ENCODE measurements around the gene ABCC1. TPM values are rescaled to one million over a fixed set of nuclear protein-coding genes. Genes with fewer than 3 reads are reported as not detected.
"Not testable (repeated sequence)": the region's sequence is repeated elsewhere in the genome, so short reads cannot be mapped to it uniquely, and the experiment has no call there.

ABCC1 gene
- polyA plus RNA-seq, 1 donor from 2014 or later, result 5.8 TPM

GRCh38 chr16:16143038-16143763 lies 193.8 kb downstream of the ABCC1 start:
- Mint-ChIP-seq H3K9me3 (no peaks in the 10 kb centered on the region), H3K4me3 (peak overlapping the region in 1 of 4 donors; percentile 74), H3K36me3 (peaks cover 7% of the 10 kb centered on the region), H3K27me3 (no peaks in the 10 kb centered on the region), H3K27ac (peak overlapping the region in 2 of 3 donors; percentile 87 to 94), H3K4me1 (peaks cover 6 to 11% (median 8%) of the 10 kb centered on the region in 3 donors)

GRCh38 chr16:16143931-16144330 lies 194.5 kb downstream of the ABCC1 start:
- Mint-ChIP-seq H3K4me3 (no peak overlapping the region), H3K27me3 (no peaks in the 10 kb centered on the region), H3K27ac (peak overlapping the region in 2 of 3 donors; percentile 25 to 94), H3K9me3 (no peaks in the 10 kb centered on the region), H3K4me1 (peaks cover 6 to 11% (median 8%) of the 10 kb centered on the region in 3 donors), H3K36me3 (peaks cover 5% of the 10 kb centered on the region)

GRCh38 chr16:16144416-16144815 lies 195.0 kb downstream of the ABCC1 start:
- H3K27ac Mint-ChIP-seq, result peak overlapping the region in 1 of 3 donors; percentile 25
- H3K27me3 Mint-ChIP-seq, result no peaks in the 10 kb centered on the region
- H3K9me3 Mint-ChIP-seq, result no peaks in the 10 kb centered on the region
- no peak overlapping the region for H3K4me3 Mint-ChIP-seq
- H3K4me1 Mint-ChIP-seq, result peaks cover 6 to 11% (median 8%) of the 10 kb centered on the region in 3 donors
- peaks cover 5% of the 10 kb centered on the region for H3K36me3 Mint-ChIP-seq

- peak overlapping the region in 1 of 3 donors; percentile 39 for H3K27ac Mint-ChIP-seq
- H3K4me3 Mint-ChIP-seq, result peak overlapping the region in 1 of 4 donors; percentile 12
- no peaks in the 10 kb centered on the region for H3K27me3 Mint-ChIP-seq
- no peaks in the 10 kb centered on the region for H3K9me3 Mint-ChIP-seq
- peaks cover 3% of the 10 kb centered on the region for H3K36me3 Mint-ChIP-seq
- H3K4me1 Mint-ChIP-seq, result peaks cover 4 to 11% (median 6%) of the 10 kb centered on the region in 3 donors
Measured at GRCh38 chr16:16145286-16145685, 195.9 kb downstream of the ABCC1 start.

GRCh38 chr16:16146380-16147315 lies 197.2 kb downstream of the ABCC1 start:
- peaks cover 2 to 7% (median 4%) of the 10 kb centered on the region in 3 donors for H3K4me1 Mint-ChIP-seq
- peak overlapping the region in 1 of 4 donors; percentile 12 for H3K4me3 Mint-ChIP-seq
- H3K27ac Mint-ChIP-seq, result no peak overlapping the region
- peaks cover 3% of the 10 kb centered on the region for H3K36me3 Mint-ChIP-seq
- no peaks in the 10 kb centered on the region for H3K27me3 Mint-ChIP-seq
- no peaks in the 10 kb centered on the region for H3K9me3 Mint-ChIP-seq

GRCh38 chr16:16147316-16147999 lies 198.0 kb downstream of the ABCC1 start:
- H3K4me1 Mint-ChIP-seq, result peaks cover under 1 to 7% (median 4%) of the 10 kb centered on the region in 3 donors
- H3K27me3 Mint-ChIP-seq, result no peaks in the 10 kb centered on the region
- no peaks in the 10 kb centered on the region for H3K36me3 Mint-ChIP-seq
- H3K4me3 Mint-ChIP-seq, result no peak overlapping the region
- H3K27ac Mint-ChIP-seq, result no peak overlapping the region
- no peaks in the 10 kb centered on the region for H3K9me3 Mint-ChIP-seq

GRCh38 chr16:16148000-16148599 lies 198.7 kb downstream of the ABCC1 start:
- H3K9me3 Mint-ChIP-seq, H3K27ac Mint-ChIP-seq, H3K4me3 Mint-ChIP-seq, H3K36me3 Mint-ChIP-seq, H3K4me1 Mint-ChIP-seq, H3K27me3 Mint-ChIP-seq: not testable (repeated sequence)

- Mint-ChIP-seq H3K27ac (no peak overlapping the region), H3K4me3 (no peak overlapping the region), H3K36me3 (no peaks in the 10 kb centered on the region), H3K27me3 (no peaks in the 10 kb centered on the region), H3K9me3 (no peaks in the 10 kb centered on the region), H3K4me1 (peaks cover 0 to 3% (median 0%) of the 10 kb centered on the region in 3 donors)
Measured at GRCh38 chr16:16148755-16149154, 199.3 kb downstream of the ABCC1 start.

GRCh38 chr16:16149710-16150116 lies 200.3 kb downstream of the ABCC1 start:
- Mint-ChIP-seq H3K27ac (no peak overlapping the region), H3K9me3 (no peaks in the 10 kb centered on the region), H3K4me3 (no peak overlapping the region), H3K36me3 (no peaks in the 10 kb centered on the region), H3K27me3 (no peaks in the 10 kb centered on the region), H3K4me1 (peaks cover 0 to 3% (median 0%) of the 10 kb centered on the region in 3 donors)

- no peaks in the 10 kb centered on the region for H3K27me3 Mint-ChIP-seq
- peaks cover 0 to 3% (median 0%) of the 10 kb centered on the region in 3 donors for H3K4me1 Mint-ChIP-seq
- no peaks in the 10 kb centered on the region for H3K36me3 Mint-ChIP-seq
- H3K27ac Mint-ChIP-seq, result no peak overlapping the region
- H3K4me3 Mint-ChIP-seq, result no peak overlapping the region
- H3K9me3 Mint-ChIP-seq, result no peaks in the 10 kb centered on the region
Measured at GRCh38 chr16:16150117-16150877, 200.9 kb downstream of the ABCC1 start.

- no peaks in the 10 kb centered on the region for H3K9me3 Mint-ChIP-seq
- no peaks in the 10 kb centered on the region for H3K36me3 Mint-ChIP-seq
- no peak overlapping the region for H3K4me3 Mint-ChIP-seq
- H3K27ac Mint-ChIP-seq, result peak overlapping the region in 1 of 3 donors; percentile 25
- no peaks in the 10 kb centered on the region for H3K27me3 Mint-ChIP-seq
- H3K4me1 Mint-ChIP-seq, result peaks cover 0 to 3% (median 0%) of the 10 kb centered on the region in 3 donors
Measured at GRCh38 chr16:16150878-16151152, 201.4 kb downstream of the ABCC1 start.

GRCh38 chr16:16151315-16151714 lies 201.9 kb downstream of the ABCC1 start:
- H3K4me1 Mint-ChIP-seq, result peaks cover 0 to 3% (median 0%) of the 10 kb centered on the region in 3 donors
- H3K27ac Mint-ChIP-seq, result peak overlapping the region in 1 of 3 donors; percentile 25
- no peaks in the 10 kb centered on the region for H3K27me3 Mint-ChIP-seq
- peaks cover 0 to 1% (median 0%) of the 10 kb centered on the region in 3 donors for H3K9me3 Mint-ChIP-seq
- no peak overlapping the region for H3K4me3 Mint-ChIP-seq
- no peaks in the 10 kb centered on the region for H3K36me3 Mint-ChIP-seq

GRCh38 chr16:16153000-16153399 lies 203.6 kb downstream of the ABCC1 start:
- H3K27ac Mint-ChIP-seq, H3K36me3 Mint-ChIP-seq, H3K4me3 Mint-ChIP-seq, H3K4me1 Mint-ChIP-seq, H3K27me3 Mint-ChIP-seq, H3K9me3 Mint-ChIP-seq: not testable (repeated sequence)
